GM18505 (cell line): ENCODE measurements around the gene UBTF.

Source experiments
- ATAC-seq: cut with Tn5 transposase; IDR thresholded peaks from one replicate; pipeline ENCODE4 v1.9.1; 2021; ENCODE audit not compliant: unreplicated experiment
- POLR2A ChIP-seq: IDR thresholded peaks from 4 replicates; pipeline ENCODE4 v1.6.1; 2011; ENCODE audit warnings: borderline replicate concordance; ENCODE audit not compliant: insufficient read depth, insufficient read length; ENCODE audit errors: extremely low read depth

Gene UBTF

GRCh38 chr17:44205962-44206824 is 13.3 kb downstream of the UBTF start:
- TF ChIP-seq POLR2A, result no peak
- ATAC-seq, result no peak

DNA sequence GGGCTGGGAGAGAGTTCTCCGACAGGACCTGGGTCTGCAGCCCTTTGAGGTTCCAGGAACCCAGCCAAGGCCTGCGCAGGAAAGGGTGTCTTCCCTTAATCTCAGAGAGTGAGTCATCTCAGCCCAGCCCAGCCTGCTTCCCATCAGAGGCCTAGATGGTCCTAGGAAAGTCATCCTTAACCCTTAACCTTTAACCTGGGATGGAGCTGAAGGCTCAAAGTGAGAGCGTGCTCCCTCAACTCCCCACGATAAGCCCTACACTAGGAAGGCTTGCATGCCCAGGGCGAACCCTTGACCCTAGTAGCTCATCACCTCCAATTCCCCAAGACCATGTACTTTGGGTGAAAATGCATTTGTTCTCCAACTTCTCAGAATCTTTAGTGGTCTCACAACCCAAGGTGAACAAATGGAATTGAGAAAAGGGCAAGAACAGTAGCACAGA is 15.0 kb downstream of the UBTF start:
- no peak for TF ChIP-seq POLR2A
- ATAC-seq, result no peak

- no peak for ATAC-seq
- no peak for TF ChIP-seq POLR2A
Observed at GRCh38 chr17:44203731-44204440, 15.6 kb downstream of the UBTF start.

DNA sequence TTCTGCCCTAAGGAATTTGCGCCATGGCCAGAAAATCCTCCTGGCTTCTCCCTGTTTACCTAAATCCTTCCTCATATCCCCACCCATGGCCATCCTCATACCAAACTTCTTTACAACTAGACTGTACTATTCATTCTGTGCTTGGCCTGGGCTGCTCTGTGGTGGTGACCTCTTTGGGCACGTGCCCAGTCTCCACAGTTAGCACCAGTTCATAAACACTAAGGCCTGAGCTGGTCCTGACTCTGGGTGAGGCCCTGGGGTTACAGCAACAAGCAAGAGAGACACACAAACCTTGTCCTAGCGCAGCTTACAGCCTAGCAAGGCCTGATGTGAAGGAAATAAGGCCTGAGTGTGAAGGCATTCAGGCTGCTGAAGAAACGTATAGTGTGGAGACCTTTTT is 16.7 kb downstream of the UBTF start:
- no peak for ATAC-seq

GRCh38 chr17:44200478-44201155 is 18.9 kb downstream of the UBTF start:
- TF ChIP-seq POLR2A, result peak; percentile 56
- ATAC-seq, result no peak

More for the DNA sequence above, 16.7 kb downstream of the UBTF start:
- no peak for TF ChIP-seq POLR2A

GRCh38 chr17:44199553-44200477 is 19.7 kb downstream of the UBTF start, which contains the start of gene ATXN7L3:
Gene ATXN7L3, minus strand, starts transcription at chr17:44199884. Its CDS starts 1,814 bp downstream, at chr17:44198070.
- ATAC-seq, result peak; percentile 67
- TF ChIP-seq POLR2A, result peak; percentile 29

DNA sequence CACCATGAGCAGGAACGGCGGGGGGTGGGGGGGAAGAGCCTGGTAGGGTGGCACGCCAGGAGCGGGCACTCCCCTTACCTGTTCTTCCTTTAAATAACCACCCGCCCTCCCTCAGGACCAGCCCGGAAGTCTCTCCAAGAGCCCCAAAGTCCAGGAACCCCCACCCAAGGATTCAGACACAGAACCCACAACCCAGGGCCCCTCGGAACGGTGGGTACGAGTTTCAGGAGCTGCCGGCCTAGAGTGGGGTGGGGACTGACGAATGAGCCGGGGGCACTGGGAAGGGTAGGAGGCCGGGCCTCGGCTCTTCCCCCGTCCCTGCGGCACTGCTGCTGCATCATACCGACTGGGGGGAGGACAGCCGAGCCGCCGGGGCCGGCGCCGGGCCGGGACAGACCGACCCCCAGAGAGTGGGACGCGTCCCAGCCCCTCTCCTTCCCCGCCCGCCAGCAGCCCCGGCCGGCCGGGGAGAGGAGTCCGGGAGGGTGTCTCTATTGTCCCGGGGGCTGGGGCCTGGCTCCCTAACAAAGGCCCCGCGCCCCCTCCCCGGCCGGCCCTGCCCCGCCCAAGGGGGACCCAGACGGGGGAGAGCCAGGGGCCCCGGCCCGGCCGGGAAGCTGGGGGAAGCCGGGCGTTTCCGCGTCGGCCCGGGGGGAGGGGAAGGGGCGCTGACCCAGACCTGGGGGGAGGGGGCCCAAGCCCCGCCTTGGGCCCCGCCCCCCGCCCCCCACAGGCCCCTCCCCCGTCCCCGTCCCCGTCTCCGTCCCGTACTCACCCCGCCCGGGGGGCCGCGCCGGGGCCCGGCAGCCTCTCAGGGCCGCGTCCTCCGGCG is 20.5 kb downstream of the UBTF start:
- peak; percentile 20 for ATAC-seq
- TF ChIP-seq POLR2A, result peak; percentile 55

- ATAC-seq, result no peak
- TF ChIP-seq POLR2A, result peak; percentile 47
Observed at GRCh38 chr17:44197980-44198720, 21.3 kb downstream of the UBTF start.

DNA sequence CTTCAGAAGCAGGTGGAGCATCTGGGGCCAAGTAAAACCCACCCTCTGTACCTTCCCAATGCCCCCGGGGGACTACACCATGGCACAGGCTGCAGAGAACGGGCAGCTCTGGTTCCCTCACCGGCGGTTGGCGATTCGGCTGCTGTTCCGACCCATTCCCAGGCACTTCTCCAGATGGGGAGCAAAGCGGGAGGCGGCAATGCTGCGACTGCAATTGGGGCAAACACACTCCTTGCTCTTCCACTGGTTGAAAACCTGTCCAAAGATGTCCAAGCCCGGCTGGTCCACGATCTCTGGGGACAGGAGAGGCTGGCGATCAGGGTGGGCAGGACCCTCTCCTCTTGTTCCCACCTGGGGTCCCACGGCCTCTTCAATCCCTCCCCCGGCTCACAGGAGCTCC is 22.4 kb downstream of the UBTF start:
- no peak for TF ChIP-seq POLR2A
- ATAC-seq, result no peak

- ATAC-seq, result no peak
Observed at GRCh38 chr17:44193326-44194084, 26.0 kb downstream of the UBTF start.

GRCh38 chr17:44192750-44193149 is 26.7 kb downstream of the UBTF start:
- no peak for TF ChIP-seq POLR2A
- ATAC-seq, result no peak

More at GRCh38 chr17:44193326-44194084, 26.0 kb downstream of the UBTF start:
- TF ChIP-seq POLR2A, result peak; percentile 27

- ATAC-seq, result no peak
- peak; percentile 34 for TF ChIP-seq POLR2A
Observed at GRCh38 chr17:44191941-44192496, 27.5 kb downstream of the UBTF start.
